ENCODE results near the gene MASP2.

DNA sequence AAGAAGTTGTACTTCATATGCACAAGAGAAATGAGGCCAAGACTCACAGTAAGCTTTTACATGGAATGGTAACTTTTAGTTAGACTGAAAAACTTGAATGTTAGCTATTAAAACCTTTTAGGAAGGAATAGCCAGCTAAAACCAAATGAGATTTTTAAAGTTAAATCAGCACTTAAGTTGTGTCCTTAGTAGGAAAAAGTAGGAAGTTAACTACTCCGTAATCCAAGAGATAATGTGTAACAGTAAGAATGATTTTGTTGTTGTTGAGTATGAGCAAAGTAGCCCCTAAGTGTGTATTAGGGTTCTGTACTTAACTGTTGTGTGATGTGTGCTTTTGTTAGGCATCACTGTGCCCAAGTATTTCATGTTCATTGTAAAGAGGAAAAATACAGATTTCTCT is 21.4 kb downstream of the MASP2 start:
- TF ChIP-seq BACH1 (IDR thresholded peaks at IDR 0.05; ENCODE audit: low read length) (no peak), ASH2L (IDR thresholded peaks at IDR 0.05; ENCODE audit: low read length) (no peak)
